ENCODE data around the gene FGF21. TPM values are rescaled to one million over a fixed set of nuclear protein-coding genes. Genes with fewer than 3 reads are reported as not detected.
A peak's percentile ranks its signal among the peaks of the same experiment; 100 is the strongest.
"Not testable (repeated sequence)": the region's sequence is repeated elsewhere in the genome, so short reads cannot be mapped to it uniquely, and the experiment has no call there.

Gene FGF21
- total and polyA plus RNA-seq, 7 experiments from 2014 or later = not detected

- no peak overlapping the region for H3K27ac Mint-ChIP-seq
- H3K9me3 Mint-ChIP-seq = no peaks in the 10 kb centered on the region
- no peaks in the 10 kb centered on the region for H3K36me3 Mint-ChIP-seq
- DNase-seq (no peak), ATAC-seq (peak; percentile 43)
- peaks cover 0 to 7% (median 4%) of the 10 kb centered on the region in 5 donors for H3K27me3 Mint-ChIP-seq
- H3K4me1 Mint-ChIP-seq = peaks cover 0 to 4% (median 3%) of the 10 kb centered on the region in 7 donors
- Histone ChIP-seq H3K9me3 (ENCODE audit: control insufficient read depth in 2 of 3, low read length in 3 of 3) (no peaks in the 10 kb centered on the region), H3K4me1 (ENCODE audit: control insufficient read depth in 2 of 2, insufficient read depth in 2 of 2, low read length in 2 of 2) (no peaks in the 10 kb centered on the region), H3K27ac (ENCODE audit: low read depth, low read length) (no peak overlapping the region), H3K27me3 (ENCODE audit: control insufficient read depth in 2 of 2, insufficient read depth in 2 of 2, low read length in 2 of 2) (no peaks in the 10 kb centered on the region), H3K36me3 (ENCODE audit: control insufficient read depth in 2 of 3, insufficient read depth in 3 of 3, low read length in 3 of 3) (no peaks in the 10 kb centered on the region), H3K4me3 (ENCODE audit: low read length) (no peak overlapping the region)
- H3K4me3 Mint-ChIP-seq = no peak overlapping the region
- CTCF ChIA-PET = no interaction called here
- POLR2A ChIA-PET = no interaction called here
- intact Hi-C loops (cut with micrococcal nuclease) = no loop called here
Observed at GRCh38 chr19:48780631-48781391, 25.5 kb downstream of the FGF21 start.

DNA sequence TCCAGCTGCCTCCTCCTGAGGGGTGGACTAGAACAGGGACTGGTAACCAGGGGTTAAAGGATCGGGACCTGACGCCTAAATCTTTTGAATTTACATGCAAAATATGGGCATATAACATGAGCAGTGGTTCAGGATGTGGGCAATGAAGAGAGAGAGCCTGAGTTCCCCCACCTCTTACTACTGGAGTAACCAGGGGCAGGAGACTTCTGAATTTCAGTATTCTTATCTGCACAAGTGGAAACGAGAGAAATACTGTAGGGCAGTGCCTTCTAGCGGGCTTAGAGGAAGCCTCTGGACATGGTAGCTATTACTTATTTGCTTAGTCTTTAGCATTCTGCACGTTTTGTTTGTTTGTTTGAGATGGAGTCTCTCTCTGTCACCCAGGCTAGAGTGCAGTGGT is 29.2 kb downstream of the FGF21 start:
- ChIA-PET POLR2A (no interaction called here), CTCF (interaction anchor here (2.0 kb wide), 1 partner anchor 58 kb away, joined by 14 read pairs; no protein-coding TSS in a partner anchor)
- Mint-ChIP-seq H3K27ac (no peak overlapping the region), H3K4me3 (no peak overlapping the region), H3K27me3 (peaks cover 0 to 6% (median 4%) of the 10 kb centered on the region in 5 donors), H3K9me3 (no peaks in the 10 kb centered on the region), H3K4me1 (peaks cover 0 to 5% (median 3%) of the 10 kb centered on the region in 7 donors), H3K36me3 (no peaks in the 10 kb centered on the region)
- no peak for ATAC-seq
- H3K9me3 ChIP-seq (ENCODE audit: control insufficient read depth in 2 of 3, low read length in 3 of 3) = no peaks in the 10 kb centered on the region
- H3K4me1 ChIP-seq (ENCODE audit: control insufficient read depth in 2 of 2, insufficient read depth in 2 of 2, low read length in 2 of 2) = no peaks in the 10 kb centered on the region
- no peak for DNase-seq
- H3K36me3 ChIP-seq (ENCODE audit: control insufficient read depth in 2 of 3, insufficient read depth in 3 of 3, low read length in 3 of 3) = no peaks in the 10 kb centered on the region
- H3K27me3 ChIP-seq (ENCODE audit: control insufficient read depth in 2 of 2, insufficient read depth in 2 of 2, low read length in 2 of 2) = no peaks in the 10 kb centered on the region
- H3K27ac ChIP-seq (ENCODE audit: low read depth, low read length) = no peak overlapping the region
- intact Hi-C loops (cut with micrococcal nuclease) = no loop called here
- H3K4me3 ChIP-seq (ENCODE audit: low read length) = no peak overlapping the region

- ChIA-PET CTCF (interaction anchor here (0.7 kb wide), 1 partner anchor 791 kb away, joined by 3 read pairs; no protein-coding TSS in a partner anchor), POLR2A (interaction anchor here (0.8 kb wide), 1 partner anchor 56 kb away, joined by 3 read pairs; no protein-coding TSS in a partner anchor)
- not testable (repeated sequence) for H3K27ac ChIP-seq (ENCODE audit: low read depth, low read length); H3K27me3 ChIP-seq (ENCODE audit: control insufficient read depth in 2 of 2, insufficient read depth in 2 of 2, low read length in 2 of 2); H3K4me3 Mint-ChIP-seq; H3K4me1 ChIP-seq (ENCODE audit: control insufficient read depth in 2 of 2, insufficient read depth in 2 of 2, low read length in 2 of 2); H3K36me3 Mint-ChIP-seq; H3K9me3 ChIP-seq (ENCODE audit: control insufficient read depth in 2 of 3, low read length in 3 of 3); H3K4me1 Mint-ChIP-seq; H3K4me3 ChIP-seq (ENCODE audit: low read length); DNase-seq; H3K36me3 ChIP-seq (ENCODE audit: control insufficient read depth in 2 of 3, insufficient read depth in 3 of 3, low read length in 3 of 3); ATAC-seq; H3K27me3 Mint-ChIP-seq; H3K27ac Mint-ChIP-seq; H3K9me3 Mint-ChIP-seq
- intact Hi-C loops (cut with micrococcal nuclease) = loop anchor here in 1 of 2 donors (5.0 kb wide), 1 partner anchor 286 kb away; the partner anchor contains the start of gene KCNA7
Observed at GRCh38 chr19:48786422-48786821, 31.1 kb downstream of the FGF21 start.

DNA sequence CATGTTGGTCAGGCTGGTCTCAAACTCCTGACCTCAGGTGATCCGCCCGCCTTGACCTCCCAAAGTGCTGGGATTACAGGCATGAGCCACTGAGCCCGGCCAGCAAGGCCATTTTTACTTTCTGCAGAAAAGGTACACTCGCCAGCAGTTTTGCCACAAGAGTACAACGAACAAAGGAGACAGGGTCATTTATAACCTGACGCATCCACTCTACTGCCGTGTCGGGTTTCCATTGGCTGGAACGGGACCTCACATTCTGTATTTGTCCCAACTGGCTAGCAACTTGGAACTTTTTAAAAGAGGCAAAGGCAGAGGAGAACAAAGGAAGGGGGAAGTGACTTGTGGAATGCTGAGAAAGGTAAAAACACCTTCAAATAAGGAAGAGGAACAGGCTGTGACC is 32.0 kb downstream of the FGF21 start:
- not testable (repeated sequence) for H3K4me3 Mint-ChIP-seq; H3K9me3 Mint-ChIP-seq; DNase-seq; H3K9me3 ChIP-seq (ENCODE audit: control insufficient read depth in 2 of 3, low read length in 3 of 3); H3K4me1 Mint-ChIP-seq; H3K36me3 ChIP-seq (ENCODE audit: control insufficient read depth in 2 of 3, insufficient read depth in 3 of 3, low read length in 3 of 3); ATAC-seq; H3K36me3 Mint-ChIP-seq; H3K4me3 ChIP-seq (ENCODE audit: low read length); H3K27me3 ChIP-seq (ENCODE audit: control insufficient read depth in 2 of 2, insufficient read depth in 2 of 2, low read length in 2 of 2); H3K27ac ChIP-seq (ENCODE audit: low read depth, low read length); H3K27me3 Mint-ChIP-seq; H3K4me1 ChIP-seq (ENCODE audit: control insufficient read depth in 2 of 2, insufficient read depth in 2 of 2, low read length in 2 of 2)
- ChIA-PET POLR2A (interaction anchor here (0.6 to 1.4 kb wide), 6 partner anchors 43 to 206 kb away, joined by 3 to 4 read pairs (median 3); partner anchors contain the start of genes GYS1, HSD17B14 and RUVBL2), CTCF (interaction anchor here (0.6 to 6.1 kb wide), 14 partner anchors 8 to 946 kb away, joined by 3 to 100 read pairs (median 6); partner anchors contain the start of genes CA11, GYS1, HSD17B14 and RUVBL2)
- intact Hi-C loops (cut with micrococcal nuclease) = loop anchor here in 1 of 2 donors (5.0 kb wide), 1 partner anchor 285 kb away; the partner anchor contains the start of gene KCNA7
- H3K27ac Mint-ChIP-seq = peak overlapping the region in 2 of 9 donors; percentile 10 to 22

DNA sequence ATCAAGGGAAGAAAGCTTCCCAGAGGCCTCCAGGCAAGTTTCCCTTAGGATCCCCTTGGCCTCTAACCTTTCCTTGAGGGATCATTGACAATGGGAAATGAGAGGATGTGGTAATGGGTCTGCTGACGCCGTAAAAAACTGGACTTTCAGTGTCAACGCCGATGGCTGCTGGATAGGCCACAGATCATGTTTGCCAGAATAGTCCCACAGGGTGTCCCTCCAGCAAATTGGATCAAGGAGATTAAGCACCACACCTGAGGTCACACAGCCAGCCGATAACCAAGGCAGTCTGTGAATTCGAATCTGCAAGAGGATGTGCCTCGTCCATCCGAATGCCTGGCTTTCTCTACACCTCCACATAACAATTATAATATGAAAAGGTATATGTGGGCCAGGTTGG is 37.9 kb downstream of the FGF21 start:
- CTCF ChIA-PET = interaction anchor here (1.5 to 4.6 kb wide), 3 partner anchors 43 to 147 kb away, joined by 4 to 50 read pairs (median 29); partner anchors contain the start of genes CA11 and HSD17B14
- POLR2A ChIA-PET = interaction anchor here (0.7 kb wide), 1 partner anchor 28 kb away, joined by 4 read pairs; no protein-coding TSS in a partner anchor

GRCh38 chr19:48794291-48794690 is 39.0 kb downstream of the FGF21 start:
- ATAC-seq (no peak), DNase-seq (no peak)
- Histone ChIP-seq H3K4me3 (ENCODE audit: low read length) (no peak overlapping the region), H3K27me3 (ENCODE audit: control insufficient read depth in 2 of 2, insufficient read depth in 2 of 2, low read length in 2 of 2) (no peaks in the 10 kb centered on the region), H3K4me1 (ENCODE audit: control insufficient read depth in 2 of 2, insufficient read depth in 2 of 2, low read length in 2 of 2) (peaks cover 4 to 6% of the 10 kb centered on the region in 2 donors), H3K27ac (ENCODE audit: low read depth, low read length) (no peak overlapping the region), H3K36me3 (ENCODE audit: control insufficient read depth in 2 of 3, insufficient read depth in 3 of 3, low read length in 3 of 3) (no peaks in the 10 kb centered on the region), H3K9me3 (ENCODE audit: control insufficient read depth in 2 of 3, low read length in 3 of 3) (no peaks in the 10 kb centered on the region)
- Mint-ChIP-seq H3K4me1 (peaks cover 5 to 13% (median 7%) of the 10 kb centered on the region in 7 donors), H3K27ac (peak overlapping the region in 3 of 9 donors; percentile 72 to 95 (median 83)), H3K9me3 (no peaks in the 10 kb centered on the region), H3K4me3 (peak overlapping the region in 8 of 10 donors; percentile 32 to 99 (median 92)), H3K36me3 (no peaks in the 10 kb centered on the region), H3K27me3 (no peaks in the 10 kb centered on the region)
- intact Hi-C loops (cut with micrococcal nuclease) = loop anchor here (2.0 to 10.0 kb wide), 4 partner anchors 17 to 351 kb away; partner anchors contain the start of genes BCAT2 (in 1 of the 2), NUCB1 (in 1 of the 2) and PPP1R15A (in 1 of the 2)
- POLR2A ChIA-PET = interaction anchor here (0.7 to 1.8 kb wide), 4 partner anchors 12 to 172 kb away, joined by 3 to 6 read pairs (median 4); partner anchors contain the start of gene BCAT2
- CTCF ChIA-PET = interaction anchor here (0.6 to 4.6 kb wide), 7 partner anchors 16 to 176 kb away, joined by 3 to 50 read pairs (median 10); partner anchors contain the start of genes BCAT2, CA11 and HSD17B14

More for the DNA sequence above, 37.9 kb downstream of the FGF21 start:
- Mint-ChIP-seq H3K27me3 (no peaks in the 10 kb centered on the region), H3K36me3 (no peaks in the 10 kb centered on the region), H3K9me3 (no peaks in the 10 kb centered on the region), H3K4me1 (peaks cover 5 to 13% (median 7%) of the 10 kb centered on the region in 7 donors), H3K27ac (no peak overlapping the region), H3K4me3 (peak overlapping the region in 1 of 10 donors; percentile 43)
- Histone ChIP-seq H3K27ac (ENCODE audit: low read depth, low read length) (no peak overlapping the region), H3K36me3 (ENCODE audit: control insufficient read depth in 2 of 3, insufficient read depth in 3 of 3, low read length in 3 of 3) (no peaks in the 10 kb centered on the region), H3K9me3 (ENCODE audit: control insufficient read depth in 2 of 3, low read length in 3 of 3) (no peaks in the 10 kb centered on the region), H3K4me1 (ENCODE audit: control insufficient read depth in 2 of 2, insufficient read depth in 2 of 2, low read length in 2 of 2) (peaks cover 4 to 6% of the 10 kb centered on the region in 2 donors), H3K27me3 (ENCODE audit: control insufficient read depth in 2 of 2, insufficient read depth in 2 of 2, low read length in 2 of 2) (no peaks in the 10 kb centered on the region), H3K4me3 (ENCODE audit: low read length) (no peak overlapping the region)
- DNase-seq (no peak), ATAC-seq (no peak)
- intact Hi-C loops (cut with micrococcal nuclease) = loop anchor here in 1 of 2 donors (10.0 kb wide), 1 partner anchor 352 kb away; no protein-coding TSS in a partner anchor
